Smooth muscle cell (in vitro differentiated cells): ENCODE data around the gene GPR153. TPM values are rescaled to one million over a fixed set of nuclear protein-coding genes. Genes with fewer than 3 reads are reported as not detected.

Experiments
- DNase-seq: peaks from one replicate; lab custom pipeline; 2025; ENCODE audit not compliant: unreplicated experiment; lab: John Stamatoyannopoulos, UW
- H2AFZ ChIP-seq: fragments of 200-600 bp; sonication (generic); 2 replicates; pipeline ENCODE4 v1.6.0; 2016; ENCODE audit warnings: antibody characterized with exemption, low read depth, mild to moderate bottlenecking
- H3F3A ChIP-seq: fragments of 200-600 bp; sonication (generic); 2 replicates; pipeline ENCODE4 v1.6.0; 2017; ENCODE audit warnings: antibody characterized with exemption, low read depth
- H3K27ac ChIP-seq: fragments of 200-600 bp; sonication (generic); 2 replicates; pipeline ENCODE4 v1.5.1; 2016; ENCODE audit warnings: low read depth, mild to moderate bottlenecking
- H3K27me3 ChIP-seq: fragments of 200-600 bp; sonication (generic); 2 replicates; pipeline ENCODE4 v1.6.1; 2016; ENCODE audit warnings: low read depth, mild to moderate bottlenecking
- H3K36me3 ChIP-seq: fragments of 200-600 bp; sonication (generic); 2 replicates; pipeline ENCODE4 v1.5.1; 2016; ENCODE audit warnings: low read depth
- H3K4me1 ChIP-seq: fragments of 200-600 bp; sonication (generic); 2 replicates; pipeline ENCODE4 v1.5.1; 2016; ENCODE audit warnings: low read depth
- H3K4me2 ChIP-seq: fragments of 200-600 bp; sonication (generic); 2 replicates; pipeline ENCODE4 v1.6.0; 2016; ENCODE audit warnings: mild to moderate bottlenecking
- H3K4me3 ChIP-seq: fragments of 200-600 bp; sonication (generic); 2 replicates; pipeline ENCODE4 v1.5.1; 2016; ENCODE audit warnings: mild to moderate bottlenecking
- H3K79me2 ChIP-seq: fragments of 200-600 bp; sonication (generic); 2 replicates; pipeline ENCODE4 v1.6.0; 2016; ENCODE audit warnings: low read depth, mild to moderate bottlenecking
- H3K9ac ChIP-seq: fragments of 200-600 bp; sonication (generic); 2 replicates; pipeline ENCODE4 v1.6.0; 2016; ENCODE audit warnings: low read depth
- H3K9me3 ChIP-seq: fragments of 200-600 bp; sonication (generic); replicated peaks from 2 replicates; pipeline ENCODE4 v1.5.1; 2016; ENCODE audit warnings: low read depth
- H4K20me1 ChIP-seq: fragments of 200-600 bp; sonication (generic); 2 replicates; pipeline ENCODE4 v1.6.0; 2016; ENCODE audit warnings: low read depth
- CTCF ChIP-seq: fragments of 200-600 bp; sonication (generic); IDR thresholded peaks from 2 replicates; pipeline ENCODE4 v1.5.1; 2017; ENCODE audit warnings: borderline replicate concordance, mild to moderate bottlenecking, antibody characterized with exemption; ENCODE audit not compliant: insufficient read depth, poor library complexity, severe bottlenecking
- WGBS: methylation state at CpG from one replicate; pipeline ENCODE4 v1.1.7; 2016; ENCODE audit warnings: low lambda C conversion rate; 5-methylcytosine and 5-hydroxymethylcytosine counted together
- polyA plus RNA-seq: library from polyadenylated mRNA; unstranded; fragments of >200 nt; fragmentation: Nextera tagmentation; extraction: Ambion mirVana; gene quantifications from 2 replicates; pipeline ENCODE4 v1.2.1, GENCODE V29; 2016
- total RNA-seq: library from RNA; depleted of rRNA; stranded (reverse); fragments of >200 nt; gene quantifications from 2 replicates; pipeline ENCODE4 v1.2.3, GENCODE V29; 2014

Gene GPR153
- total and polyA plus RNA-seq, 2 experiments from 2014 or later: 8.2 to 15.8 TPM

GRCh38 chr1:6243053-6243834 lies 17.7 kb downstream of the GPR153 start:
- peaks cover 3% of the 10 kb centered on the region for H3F3A ChIP-seq
- H2AFZ ChIP-seq: no peak overlapping the region
- H3K27me3 ChIP-seq: peaks cover 96% of the 10 kb centered on the region
- no peak for TF ChIP-seq CTCF
- no peak for DNase-seq
- no peak overlapping the region for H3K4me3 ChIP-seq
- no peaks in the 10 kb centered on the region for H3K36me3 ChIP-seq
- no peak overlapping the region for H3K4me2 ChIP-seq
- H3K4me1 ChIP-seq: peaks cover 23% of the 10 kb centered on the region
- no peak overlapping the region for H3K9ac ChIP-seq
- H3K79me2 ChIP-seq: no peaks in the 10 kb centered on the region
- H3K27ac ChIP-seq: no peak overlapping the region
- peaks cover 11% of the 10 kb centered on the region for H4K20me1 ChIP-seq
- no peaks in the 10 kb centered on the region for H3K9me3 ChIP-seq
- 45% methylated on average over 20 of the region's 20 CpGs for WGBS

- H3K27me3 ChIP-seq: peaks cover 87% of the 10 kb centered on the region
- peak overlapping the region; percentile 28 for H3K4me3 ChIP-seq
- no peak overlapping the region for H3K9ac ChIP-seq
- H2AFZ ChIP-seq: no peak overlapping the region
- H3F3A ChIP-seq: peaks cover 2% of the 10 kb centered on the region
- H3K27ac ChIP-seq: no peak overlapping the region
- WGBS: 2% methylated on average over 38 of the region's 99 CpGs
- no peaks in the 10 kb centered on the region for H3K79me2 ChIP-seq
- no peaks in the 10 kb centered on the region for H3K36me3 ChIP-seq
- peaks cover 11% of the 10 kb centered on the region for H4K20me1 ChIP-seq
- no peak for TF ChIP-seq CTCF
- DNase-seq: no peak
- H3K9me3 ChIP-seq: no peaks in the 10 kb centered on the region
- peak overlapping the region; percentile 76 for H3K4me2 ChIP-seq
- H3K4me1 ChIP-seq: peaks cover 23% of the 10 kb centered on the region
Measured at GRCh38 chr1:6241887-6242740, 18.8 kb downstream of the GPR153 start.

- H3K36me3 ChIP-seq: no peaks in the 10 kb centered on the region
- no peak overlapping the region for H3K9ac ChIP-seq
- peaks cover 23% of the 10 kb centered on the region for H3K4me1 ChIP-seq
- no peak for TF ChIP-seq CTCF
- no peaks in the 10 kb centered on the region for H3K9me3 ChIP-seq
- no peak overlapping the region for H3K27ac ChIP-seq
- peak overlapping the region; percentile 76 for H3K4me2 ChIP-seq
- no peak overlapping the region for H3K4me3 ChIP-seq
- 21% methylated on average over 33 of the region's 33 CpGs for WGBS
- no peak for DNase-seq
- H2AFZ ChIP-seq: no peak overlapping the region
- no peaks in the 10 kb centered on the region for H3F3A ChIP-seq
- no peaks in the 10 kb centered on the region for H3K79me2 ChIP-seq
- H4K20me1 ChIP-seq: peaks cover 8% of the 10 kb centered on the region
- peaks cover 81% of the 10 kb centered on the region for H3K27me3 ChIP-seq
Measured at GRCh38 chr1:6241107-6241886, 19.6 kb downstream of the GPR153 start.
